MM.1S (cell line): ENCODE results near the gene CHST7.

ENCODE experiments used
- DNase-seq: peaks from one replicate; pipeline ENCODE4 v3.0.0-alpha.2; 2015
- H2AFZ ChIP-seq: fragments of 300-600 bp; sonication (generic); 2 replicates; pipeline ENCODE4 v1.6.0; 2016; ENCODE audit warnings: antibody characterized with exemption, low read length
- H3F3A ChIP-seq: fragments of 300-600 bp; sonication (generic); 2 replicates; pipeline ENCODE4 v1.6.1; 2016; ENCODE audit warnings: mild to moderate bottlenecking, antibody characterized with exemption, low read length, moderate library complexity, mixed read lengths; ENCODE audit not compliant: insufficient read depth
- H3K27ac ChIP-seq: fragments of 300-600 bp; sonication (generic); 2 replicates; pipeline ENCODE4 v1.5.1; 2016; ENCODE audit warnings: mild to moderate bottlenecking, low read length
- H3K27me3 ChIP-seq: fragments of 300-600 bp; sonication (generic); replicated peaks from 2 replicates; pipeline ENCODE4 v1.6.0; 2016; ENCODE audit warnings: low read length; ENCODE audit not compliant: insufficient read depth
- H3K36me3 ChIP-seq: fragments of 300-600 bp; sonication (generic); replicated peaks from 2 replicates; pipeline ENCODE4 v1.6.1; 2016; ENCODE audit warnings: mild to moderate bottlenecking, low read length, mixed read lengths; ENCODE audit not compliant: insufficient read depth
- H3K4me1 ChIP-seq: fragments of 300-600 bp; sonication (generic); 2 replicates; pipeline ENCODE4 v1.6.1; 2016; ENCODE audit warnings: low read length, mixed read lengths
- H3K4me2 ChIP-seq: fragments of 300-600 bp; sonication (generic); 2 replicates; pipeline ENCODE4 v1.6.0; 2016; ENCODE audit warnings: low read depth, low read length
- H3K4me3 ChIP-seq: fragments of 300-600 bp; sonication (generic); 2 replicates; pipeline ENCODE4 v1.5.1; 2016; ENCODE audit warnings: low read length, mixed read lengths
- H3K79me2 ChIP-seq: fragments of 300-600 bp; sonication (generic); 2 replicates; pipeline ENCODE4 v1.6.1; 2016; ENCODE audit warnings: mixed run types, low read length, mixed read lengths
- H3K9ac ChIP-seq: fragments of 300-600 bp; sonication (generic); 2 replicates; pipeline ENCODE4 v1.6.1; 2016; ENCODE audit warnings: low read length, mixed read lengths
- H3K9me2 ChIP-seq: fragments of 300-600 bp; sonication (generic); replicated peaks from 2 replicates; pipeline ENCODE4 v1.6.1; 2016; ENCODE audit warnings: mild to moderate bottlenecking, low read length, mixed read lengths; ENCODE audit not compliant: insufficient read depth
- H3K9me3 ChIP-seq: fragments of 300-600 bp; sonication (generic); replicated peaks from 2 replicates; pipeline ENCODE4 v1.6.1; 2016; ENCODE audit warnings: mild to moderate bottlenecking, low read length, mixed read lengths; ENCODE audit not compliant: insufficient read depth
- H4K20me1 ChIP-seq: fragments of 300-600 bp; sonication (generic); 2 replicates; pipeline ENCODE4 v1.6.1; 2016; ENCODE audit warnings: mild to moderate bottlenecking, low read length, moderate library complexity, mixed read lengths; ENCODE audit not compliant: insufficient read depth
- EZH2 ChIP-seq: fragments of 300-600 bp; sonication (generic); optimal IDR thresholded peaks from 2 replicates; pipeline ENCODE3; 2017; ENCODE audit warnings: low read depth, mild to moderate bottlenecking, antibody characterized with exemption, low read length, mixed read lengths
- EZH2phosphoT487 ChIP-seq: fragments of 300-600 bp; sonication (generic); IDR thresholded peaks from 2 replicates; pipeline ENCODE4 v1.6.1; 2018; ENCODE audit warnings: antibody characterized with exemption, low read length
- TF ChIP-seq, protein P1 (sequence below): fragments of 300-600 bp; sonication (generic); IDR thresholded peaks from 2 replicates; pipeline ENCODE4 v1.5.1; 2016; ENCODE audit warnings: antibody characterized with exemption, low read length, mixed read lengths

CHST7 gene

DNA sequence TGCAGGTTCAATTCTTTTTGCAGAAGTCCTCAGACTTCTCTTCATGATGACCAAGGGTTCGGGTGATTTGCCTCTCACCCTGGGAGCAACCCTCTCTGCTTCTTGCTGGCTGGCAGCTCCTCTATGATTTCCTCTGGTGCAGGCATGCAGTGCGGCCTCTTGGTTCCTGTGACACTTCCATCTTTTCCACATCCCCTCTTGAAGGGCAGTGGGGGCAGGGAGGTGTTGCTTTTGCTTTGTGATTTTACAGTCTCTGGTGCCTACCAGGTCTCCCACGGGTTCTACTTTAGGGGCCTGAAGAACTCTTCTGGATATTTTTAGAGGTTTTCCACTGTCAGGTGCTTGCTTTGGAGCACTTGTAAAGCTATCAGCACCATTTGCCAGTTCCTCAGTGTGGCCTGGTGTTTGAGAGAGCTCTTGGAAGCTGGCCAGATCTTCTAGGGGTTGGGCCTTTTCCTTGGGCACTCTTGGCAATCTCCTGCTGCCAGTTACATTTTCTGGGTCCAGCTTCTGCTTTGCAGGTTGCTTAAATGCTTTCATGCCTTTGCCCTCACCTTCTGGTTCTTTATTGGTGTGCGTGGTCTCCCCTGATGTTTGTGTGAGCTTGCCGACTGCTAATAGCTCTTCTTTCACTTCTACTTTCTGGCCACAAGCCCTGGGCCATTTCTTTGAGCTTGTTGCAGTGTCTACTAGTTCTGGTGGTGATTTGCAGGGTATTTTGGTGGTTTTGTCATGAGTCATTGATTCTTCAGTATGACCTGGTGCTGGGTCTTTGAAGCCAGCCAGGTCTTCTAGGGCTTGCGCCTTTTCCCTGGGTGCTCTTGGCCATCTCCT lies 11.5 kb upstream of the CHST7 start:
- Histone ChIP-seq H3K9ac (peak overlapping the region; percentile 18; the same call in 1 of the 2 replicates), H3K27me3 (no peaks in the 10 kb centered on the region), H3K27ac (peak overlapping the region; percentile 74), H3K79me2 (no peaks in the 10 kb centered on the region), H4K20me1 (no peaks in the 10 kb centered on the region), H3K9me2 (no peaks in the 10 kb centered on the region), H3K36me3 (no peaks in the 10 kb centered on the region), H3K4me3 (peak overlapping the region; percentile 14; the same call in 1 of the 2 replicates), H3K4me1 (peaks cover 13% of the 10 kb centered on the region), H3K9me3 (no peaks in the 10 kb centered on the region), H3K4me2 (peak overlapping the region; percentile 81; the same call in 1 of the 2 replicates), H3F3A (peaks cover 12% of the 10 kb centered on the region), H2AFZ (peak overlapping the region; percentile 35; the same call in 1 of the 2 replicates)
- TF ChIP-seq EZH2 (no peak), EZH2phosphoT487 (no peak)
- TF ChIP-seq, protein P1, sequence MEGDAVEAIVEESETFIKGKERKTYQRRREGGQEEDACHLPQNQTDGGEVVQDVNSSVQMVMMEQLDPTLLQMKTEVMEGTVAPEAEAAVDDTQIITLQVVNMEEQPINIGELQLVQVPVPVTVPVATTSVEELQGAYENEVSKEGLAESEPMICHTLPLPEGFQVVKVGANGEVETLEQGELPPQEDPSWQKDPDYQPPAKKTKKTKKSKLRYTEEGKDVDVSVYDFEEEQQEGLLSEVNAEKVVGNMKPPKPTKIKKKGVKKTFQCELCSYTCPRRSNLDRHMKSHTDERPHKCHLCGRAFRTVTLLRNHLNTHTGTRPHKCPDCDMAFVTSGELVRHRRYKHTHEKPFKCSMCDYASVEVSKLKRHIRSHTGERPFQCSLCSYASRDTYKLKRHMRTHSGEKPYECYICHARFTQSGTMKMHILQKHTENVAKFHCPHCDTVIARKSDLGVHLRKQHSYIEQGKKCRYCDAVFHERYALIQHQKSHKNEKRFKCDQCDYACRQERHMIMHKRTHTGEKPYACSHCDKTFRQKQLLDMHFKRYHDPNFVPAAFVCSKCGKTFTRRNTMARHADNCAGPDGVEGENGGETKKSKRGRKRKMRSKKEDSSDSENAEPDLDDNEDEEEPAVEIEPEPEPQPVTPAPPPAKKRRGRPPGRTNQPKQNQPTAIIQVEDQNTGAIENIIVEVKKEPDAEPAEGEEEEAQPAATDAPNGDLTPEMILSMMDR: no peak
- peak; percentile 66 for DNase-seq

DNA sequence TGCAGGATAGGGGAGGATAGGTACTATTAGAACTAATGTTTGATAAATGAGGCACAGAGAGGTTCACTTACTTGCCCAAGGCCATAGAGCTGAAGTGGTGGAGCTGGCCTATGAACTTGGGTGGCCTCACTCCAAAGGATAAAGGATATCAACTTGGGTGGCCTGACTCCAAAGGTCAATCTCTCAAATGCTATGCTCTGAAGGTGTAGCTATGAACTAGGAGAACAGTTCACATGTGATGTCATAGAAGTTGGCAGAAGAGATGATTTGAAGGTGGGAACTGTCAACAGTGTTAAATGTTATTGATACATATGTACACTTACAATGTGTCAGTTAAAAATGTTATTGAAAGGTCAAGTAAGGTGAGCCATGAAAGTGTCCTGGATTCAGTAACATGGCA lies 6.2 kb upstream of the CHST7 start:
- Histone ChIP-seq H3K4me2 (no peak overlapping the region), H3K4me3 (no peak overlapping the region), H3K27me3 (no peaks in the 10 kb centered on the region), H3F3A (peaks cover 14% of the 10 kb centered on the region), H2AFZ (no peak overlapping the region), H3K9me2 (no peaks in the 10 kb centered on the region), H4K20me1 (no peaks in the 10 kb centered on the region), H3K4me1 (peaks cover 16% of the 10 kb centered on the region), H3K9ac (no peak overlapping the region), H3K9me3 (no peaks in the 10 kb centered on the region), H3K36me3 (no peaks in the 10 kb centered on the region), H3K27ac (no peak overlapping the region), H3K79me2 (no peaks in the 10 kb centered on the region)
- TF ChIP-seq, protein P1: no peak
- TF ChIP-seq EZH2 (no peak), EZH2phosphoT487 (no peak)
- DNase-seq: no peak

DNA sequence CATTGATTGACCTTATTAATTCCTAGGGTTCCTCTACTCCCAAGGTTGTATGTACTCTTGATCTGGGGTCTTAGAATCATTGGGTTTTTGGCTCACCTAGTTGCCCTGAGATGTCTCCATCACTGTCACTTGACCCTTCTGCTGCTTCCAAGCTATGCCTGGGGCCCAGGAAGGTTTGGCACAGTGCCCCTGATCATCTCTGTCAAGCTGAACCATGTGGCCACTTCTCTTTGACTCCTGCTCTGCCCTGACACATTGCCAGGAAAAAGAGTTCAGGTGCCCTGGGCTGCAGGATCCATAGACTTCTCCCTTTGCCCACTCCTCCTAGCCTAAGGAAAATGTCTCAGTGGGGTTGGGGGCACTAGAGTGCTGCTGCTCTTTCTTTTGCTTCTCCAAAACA lies 3.9 kb upstream of the CHST7 start:
- Histone ChIP-seq H3K4me1 (peaks cover 12% of the 10 kb centered on the region), H2AFZ (no peak overlapping the region), H3K9me3 (no peaks in the 10 kb centered on the region), H3F3A (peaks cover 18% of the 10 kb centered on the region), H3K79me2 (no peaks in the 10 kb centered on the region), H3K9ac (no peak overlapping the region), H3K27ac (no peak overlapping the region), H3K4me3 (no peak overlapping the region), H4K20me1 (no peaks in the 10 kb centered on the region), H3K27me3 (no peaks in the 10 kb centered on the region), H3K9me2 (no peaks in the 10 kb centered on the region), H3K36me3 (no peaks in the 10 kb centered on the region), H3K4me2 (no peak overlapping the region)
- TF ChIP-seq EZH2 (no peak), EZH2phosphoT487 (no peak)
- DNase-seq: no peak
